ENCODE measurements around the gene SLC25A21.

GRCh38 chr14:36656687-36657398 is 515.6 kb downstream of the SLC25A21 start:
- no peak for TF ChIP-seq POLR2A (IDR thresholded peaks at IDR 0.05; ENCODE audit: low read depth, low read length)
- TF ChIP-seq POLR2AphosphoS5 (IDR thresholded peaks at IDR 0.05; ENCODE audit: low read depth, low read length): no peak
